PC-9 (cell line): ENCODE measurements around the gene CMTM3.
"Not testable (repeated sequence)": the region's sequence is repeated elsewhere in the genome, so short reads cannot be mapped to it uniquely, and the experiment has no call there.

ENCODE experiments used
- CTCF ChIP-seq: fragments of 200-600 bp; sonication (generic); conservative IDR thresholded peaks from 2 replicates; pipeline ENCODE4 v1.6.1; 2017; ENCODE audit warnings: mixed run types, antibody characterized with exemption, mild to moderate bottlenecking, moderate library complexity
- EZH2 ChIP-seq: fragments of 200-600 bp; sonication (generic); IDR thresholded peaks from 2 replicates; pipeline ENCODE4 v1.8.0; 2017; ENCODE audit warnings: antibody characterized with exemption, low read depth

- TF ChIP-seq CTCF, EZH2: not testable (repeated sequence)
Measured at GRCh38 chr16:66611911-66612310, 7.4 kb downstream of the CMTM3 start.
